T-helper 1 cell treated with Interleukin-12 subunit alpha and Interleukin-12 subunit beta and Interleukin-4 antibody, amounts not matched to agents 30 μg/mL and 1 μg/mL, for 36 hours (primary cell): Measurements from ENCODE around the gene CELF6.
"Not testable (repeated sequence)": the region's sequence is repeated elsewhere in the genome, so short reads cannot be mapped to it uniquely, and the experiment has no call there.

Experiments
- H3K27ac Mint-ChIP-seq: one replicate; pipeline ENCODE4 v1.8.0; 2021; ENCODE audit warnings: mild to moderate bottlenecking, mixed read lengths
- H3K27me3 Mint-ChIP-seq: one replicate; pipeline ENCODE4 v1.8.0; 2021; ENCODE audit warnings: low read depth, mixed read lengths
- H3K36me3 Mint-ChIP-seq: one replicate; pipeline ENCODE4 v1.8.0; 2021; ENCODE audit warnings: low read depth, mixed read lengths
- H3K4me1 Mint-ChIP-seq: one replicate; pipeline ENCODE4 v1.8.0; 2021; ENCODE audit warnings: low read depth, mixed read lengths
- H3K4me3 Mint-ChIP-seq: one replicate; pipeline ENCODE4 v1.8.0; 2021; ENCODE audit warnings: mild to moderate bottlenecking, moderate library complexity, mixed read lengths
- H3K9me3 Mint-ChIP-seq: one replicate; pipeline ENCODE4 v1.8.0; 2021; ENCODE audit warnings: mixed read lengths

The CELF6 gene

DNA sequence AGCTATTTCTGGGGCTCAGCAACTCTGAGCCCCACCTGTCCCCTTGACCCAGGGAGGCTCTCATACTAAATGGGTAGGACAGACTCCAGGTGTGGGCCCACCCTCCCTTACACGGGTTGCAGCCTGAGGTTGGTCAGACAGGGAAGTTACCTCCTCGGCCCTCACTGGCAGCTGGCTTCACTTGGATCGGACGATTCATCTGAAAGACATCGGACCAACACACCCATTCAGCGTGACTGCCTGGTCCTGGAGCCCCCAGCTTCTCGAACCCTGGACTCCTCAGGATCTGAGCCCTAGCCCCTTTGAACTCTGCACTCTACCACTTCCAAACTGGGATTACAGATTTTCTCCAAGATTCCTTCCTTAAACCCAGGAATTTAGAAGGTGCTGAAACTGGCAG, 15.4 kb downstream of the CELF6 start:
- Mint-ChIP-seq H3K4me1 (no peaks in the 10 kb centered on the region), H3K27me3 (peaks cover 4% of the 10 kb centered on the region), H3K27ac (no peak overlapping the region), H3K9me3 (no peaks in the 10 kb centered on the region), H3K36me3 (no peaks in the 10 kb centered on the region), H3K4me3 (no peak overlapping the region)

- Mint-ChIP-seq H3K27ac (no peak overlapping the region), H3K36me3 (no peaks in the 10 kb centered on the region), H3K4me1 (no peaks in the 10 kb centered on the region), H3K4me3 (no peak overlapping the region), H3K9me3 (no peaks in the 10 kb centered on the region), H3K27me3 (no peaks in the 10 kb centered on the region)
Measured at GRCh38 chr15:72302955-72303354, 17.0 kb downstream of the CELF6 start.

DNA sequence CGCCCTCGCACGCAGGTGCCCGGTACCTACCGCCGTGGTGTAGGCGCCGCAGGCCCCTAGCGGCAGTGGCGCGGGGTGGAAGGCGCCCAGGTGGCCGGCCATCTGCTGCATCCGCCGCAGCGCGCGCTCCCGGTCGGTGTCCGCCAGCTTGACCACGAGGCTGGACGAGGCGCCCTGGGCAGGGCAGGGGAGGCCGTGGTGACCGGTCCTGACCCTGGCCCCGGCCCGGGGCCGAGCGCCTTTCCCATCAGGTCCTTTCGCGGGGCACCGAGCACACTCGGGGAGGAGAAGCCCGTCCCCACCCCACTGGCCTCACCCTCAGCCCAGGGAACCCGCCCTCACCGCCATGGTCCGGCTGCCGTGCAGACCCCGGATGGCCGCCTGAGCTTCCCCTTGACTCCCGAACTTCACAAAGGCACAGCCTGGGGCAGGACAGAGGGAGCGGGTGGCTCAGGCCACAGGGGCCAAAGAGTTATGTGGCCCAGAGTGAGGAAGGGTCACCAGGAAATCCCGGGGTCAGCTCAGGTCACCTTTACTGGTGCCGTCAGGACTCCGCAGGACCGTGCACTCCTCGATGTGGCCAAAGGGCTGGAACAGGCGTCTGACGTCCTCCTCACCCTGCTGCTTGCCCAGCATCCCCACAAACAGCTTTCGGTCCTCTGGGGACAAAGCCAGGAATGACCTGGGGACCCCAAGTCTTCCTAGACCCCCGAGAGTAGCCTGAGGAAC, 30.2 kb downstream of the CELF6 start:
- H3K4me1 Mint-ChIP-seq: no peaks in the 10 kb centered on the region
- no peak overlapping the region for H3K27ac Mint-ChIP-seq
- no peaks in the 10 kb centered on the region for H3K9me3 Mint-ChIP-seq
- H3K4me3 Mint-ChIP-seq: no peak overlapping the region
- H3K36me3 Mint-ChIP-seq: no peaks in the 10 kb centered on the region
- H3K27me3 Mint-ChIP-seq: peaks cover 3% of the 10 kb centered on the region

- H3K27ac Mint-ChIP-seq: no peak overlapping the region
- no peaks in the 10 kb centered on the region for H3K36me3 Mint-ChIP-seq
- H3K27me3 Mint-ChIP-seq: no peaks in the 10 kb centered on the region
- no peak overlapping the region for H3K4me3 Mint-ChIP-seq
- H3K9me3 Mint-ChIP-seq: no peaks in the 10 kb centered on the region
- no peaks in the 10 kb centered on the region for H3K4me1 Mint-ChIP-seq
Measured at GRCh38 chr15:72288796-72289596, 31.0 kb downstream of the CELF6 start.

DNA sequence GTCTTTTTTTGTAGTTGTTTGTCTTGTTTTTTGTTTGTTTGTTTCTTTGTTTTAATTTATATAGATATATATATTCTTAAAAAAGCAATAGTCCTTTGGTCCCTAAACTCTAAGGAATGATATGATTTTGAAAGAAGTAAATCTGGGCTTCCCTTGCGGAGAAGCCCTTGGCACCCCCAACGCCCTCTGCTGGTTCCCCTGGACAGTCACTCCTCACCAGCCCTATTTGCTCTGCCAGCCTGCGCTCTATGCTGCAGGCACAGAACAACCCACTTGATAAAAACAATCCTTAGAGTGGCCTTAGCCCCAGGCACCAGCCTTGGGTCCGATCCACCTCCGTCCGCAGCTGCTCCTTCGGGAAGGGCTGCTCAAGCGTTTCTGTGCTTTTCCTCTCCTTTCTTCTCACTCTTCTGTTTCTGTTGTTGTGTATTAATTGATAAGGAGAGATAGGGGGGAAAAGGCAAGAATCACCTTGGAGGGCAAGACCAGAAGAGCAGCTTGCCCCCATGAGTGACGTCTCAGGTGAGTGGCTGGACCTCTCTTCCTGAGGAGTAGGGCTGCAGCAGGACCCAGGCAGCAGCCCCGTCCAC, 33.9 kb downstream of the CELF6 start:
- Mint-ChIP-seq H3K27ac (no peak overlapping the region), H3K27me3 (no peaks in the 10 kb centered on the region), H3K4me1 (no peaks in the 10 kb centered on the region), H3K36me3 (no peaks in the 10 kb centered on the region), H3K4me3 (no peak overlapping the region), H3K9me3 (no peaks in the 10 kb centered on the region)

- H3K4me1 Mint-ChIP-seq: no peaks in the 10 kb centered on the region
- H3K36me3 Mint-ChIP-seq: no peaks in the 10 kb centered on the region
- H3K9me3 Mint-ChIP-seq: no peaks in the 10 kb centered on the region
- H3K27ac Mint-ChIP-seq: no peak overlapping the region
- no peak overlapping the region for H3K4me3 Mint-ChIP-seq
- no peaks in the 10 kb centered on the region for H3K27me3 Mint-ChIP-seq
Measured at GRCh38 chr15:72285402-72285801, 34.6 kb downstream of the CELF6 start.

GRCh38 chr15:72284781-72285180, 35.2 kb downstream of the CELF6 start:
- H3K9me3 Mint-ChIP-seq: no peaks in the 10 kb centered on the region
- H3K4me3 Mint-ChIP-seq: no peak overlapping the region
- no peaks in the 10 kb centered on the region for H3K27me3 Mint-ChIP-seq
- H3K4me1 Mint-ChIP-seq: no peaks in the 10 kb centered on the region
- no peak overlapping the region for H3K27ac Mint-ChIP-seq
- no peaks in the 10 kb centered on the region for H3K36me3 Mint-ChIP-seq

DNA sequence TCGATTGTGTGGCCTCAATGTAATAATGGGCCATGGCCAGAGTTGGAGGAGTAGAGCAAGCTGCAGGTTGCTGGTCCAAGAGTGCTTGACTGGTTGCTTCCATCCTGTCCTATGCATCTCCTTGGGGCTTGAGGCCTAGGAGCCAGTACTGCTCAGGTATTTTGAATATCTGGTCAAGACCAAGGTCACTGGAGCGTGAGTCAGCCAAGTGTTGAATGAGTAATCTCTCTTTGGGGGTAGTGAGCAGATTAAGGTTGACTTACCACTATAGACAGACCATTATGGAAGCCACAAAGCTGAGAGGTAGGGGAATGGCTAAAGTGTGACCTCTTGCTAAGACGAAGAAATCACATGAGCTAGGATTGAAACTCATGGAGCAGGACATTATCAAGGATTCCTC, 38.2 kb downstream of the CELF6 start:
- no peaks in the 10 kb centered on the region for H3K4me1 Mint-ChIP-seq
- H3K4me3 Mint-ChIP-seq: no peak overlapping the region
- no peak overlapping the region for H3K27ac Mint-ChIP-seq
- H3K36me3 Mint-ChIP-seq: no peaks in the 10 kb centered on the region
- no peaks in the 10 kb centered on the region for H3K9me3 Mint-ChIP-seq
- no peaks in the 10 kb centered on the region for H3K27me3 Mint-ChIP-seq

DNA sequence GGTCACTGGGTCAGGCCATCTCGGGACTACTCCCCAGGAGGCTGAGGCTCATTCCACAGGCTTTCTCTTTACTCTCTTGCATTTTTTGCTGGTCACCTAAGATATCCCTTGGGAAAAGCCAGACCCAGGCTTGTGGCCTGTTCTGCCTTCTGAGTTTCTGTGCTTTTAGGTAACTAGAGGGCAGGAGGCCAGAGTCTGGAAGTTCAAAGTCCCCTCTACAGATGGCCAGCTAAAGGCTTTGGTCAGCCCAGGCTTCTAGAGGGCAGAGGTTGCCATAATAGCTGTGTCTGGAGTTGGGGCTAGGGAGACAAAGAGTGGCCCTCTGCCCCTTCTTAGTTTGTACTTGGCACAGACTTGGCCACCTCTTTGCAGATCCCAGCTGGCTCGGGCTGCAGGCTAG, 39.2 kb downstream of the CELF6 start:
- H3K27ac Mint-ChIP-seq: no peak overlapping the region
- H3K9me3 Mint-ChIP-seq: no peaks in the 10 kb centered on the region
- no peaks in the 10 kb centered on the region for H3K4me1 Mint-ChIP-seq
- no peak overlapping the region for H3K4me3 Mint-ChIP-seq
- no peaks in the 10 kb centered on the region for H3K27me3 Mint-ChIP-seq
- no peaks in the 10 kb centered on the region for H3K36me3 Mint-ChIP-seq

GRCh38 chr15:72278737-72279136, 41.2 kb downstream of the CELF6 start:
- Mint-ChIP-seq H3K4me3 (no peak overlapping the region), H3K9me3 (no peaks in the 10 kb centered on the region), H3K27ac (no peak overlapping the region), H3K36me3 (no peaks in the 10 kb centered on the region), H3K27me3 (no peaks in the 10 kb centered on the region), H3K4me1 (peaks cover 4% of the 10 kb centered on the region)

DNA sequence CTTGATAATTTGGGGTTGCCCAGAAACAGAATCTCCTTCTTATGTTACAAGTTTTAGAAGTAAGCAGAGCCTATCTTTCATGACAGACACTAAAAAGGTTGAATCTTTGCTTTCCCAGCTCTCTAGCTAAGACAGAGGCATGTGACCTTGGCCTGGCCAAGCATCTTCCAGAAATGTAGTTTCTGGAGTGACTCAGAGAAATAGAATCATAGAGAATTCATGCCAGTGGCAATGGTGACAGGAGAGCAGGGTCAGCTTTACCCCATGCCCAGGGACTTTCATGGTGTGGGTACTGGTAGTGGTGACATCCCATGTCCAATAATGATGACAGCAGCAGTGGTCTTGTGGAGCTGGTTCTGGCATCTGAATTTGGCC, 43.6 kb downstream of the CELF6 start:
- H3K36me3 Mint-ChIP-seq: no peaks in the 10 kb centered on the region
- no peaks in the 10 kb centered on the region for H3K27me3 Mint-ChIP-seq
- no peaks in the 10 kb centered on the region for H3K9me3 Mint-ChIP-seq
- no peak overlapping the region for H3K4me3 Mint-ChIP-seq
- peaks cover 22% of the 10 kb centered on the region for H3K4me1 Mint-ChIP-seq
- no peak overlapping the region for H3K27ac Mint-ChIP-seq

DNA sequence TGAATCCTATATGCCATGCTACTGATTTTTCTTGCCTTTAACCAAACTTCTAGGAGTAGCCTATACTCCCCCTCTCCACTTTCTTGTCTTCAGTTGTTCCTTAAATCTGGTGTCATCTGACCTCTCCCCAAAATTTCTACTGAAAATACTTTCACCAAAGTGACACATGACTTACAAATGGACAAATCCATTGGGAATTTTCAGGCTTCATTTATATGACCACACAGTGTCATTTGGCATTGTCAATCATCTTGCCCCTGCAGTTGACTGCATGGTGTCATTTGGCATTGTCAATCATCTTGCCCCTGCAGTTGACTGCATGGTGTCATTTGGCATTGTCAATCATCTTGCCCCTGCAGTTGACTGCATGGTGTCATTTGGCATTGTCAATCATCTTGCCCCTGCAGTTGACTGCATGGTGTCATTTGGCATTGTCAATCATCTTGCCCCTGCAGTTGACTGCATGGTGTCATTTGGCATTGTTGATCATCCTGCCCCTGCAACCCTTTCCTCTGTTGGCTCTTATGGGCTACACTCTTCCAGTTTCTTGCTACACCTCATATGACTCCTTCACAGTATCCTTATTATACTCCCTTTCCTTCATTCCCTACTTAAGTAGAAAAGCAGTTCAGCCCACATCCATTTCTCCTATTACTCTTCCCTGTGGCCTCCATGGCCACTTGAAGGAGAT, 44.2 kb downstream of the CELF6 start:
- peaks cover 27% of the 10 kb centered on the region for H3K4me1 Mint-ChIP-seq
- not testable (repeated sequence) for H3K36me3 Mint-ChIP-seq

GRCh38 chr15:72272997-72273352, 47.0 kb downstream of the CELF6 start:
- Mint-ChIP-seq H3K4me1 (peaks cover 37% of the 10 kb centered on the region), H3K9me3 (no peaks in the 10 kb centered on the region), H3K4me3 (peak overlapping the region; percentile 85), H3K27me3 (no peaks in the 10 kb centered on the region), H3K36me3 (peaks cover 15% of the 10 kb centered on the region), H3K27ac (peak overlapping the region; percentile 91)

More for the DNA sequence above, 44.2 kb downstream of the CELF6 start:
- H3K9me3 Mint-ChIP-seq, H3K27ac Mint-ChIP-seq, H3K27me3 Mint-ChIP-seq, H3K4me3 Mint-ChIP-seq: not testable (repeated sequence)

- H3K27ac Mint-ChIP-seq: peak within 1 kb of the TSS; percentile 91
- H3K4me1 Mint-ChIP-seq: peaks cover 37% of the 10 kb centered on the region
- peaks cover 15% of the 10 kb centered on the region for H3K36me3 Mint-ChIP-seq
- H3K27me3 Mint-ChIP-seq: no peaks in the 10 kb centered on the region
- no peaks in the 10 kb centered on the region for H3K9me3 Mint-ChIP-seq
- H3K4me3 Mint-ChIP-seq: peak within 1 kb of the TSS; percentile 94
Measured at GRCh38 chr15:72272213-72272996, 47.6 kb downstream of the CELF6 start, which contains the start of gene PARP6. TSS of gene PARP6 (minus strand) at chr15:72272554. CDS start at chr15:72267477, 5,077 bp downstream.
